Measurements from ENCODE around the gene CNTFR.

- TF ChIP-seq, protein P1, sequence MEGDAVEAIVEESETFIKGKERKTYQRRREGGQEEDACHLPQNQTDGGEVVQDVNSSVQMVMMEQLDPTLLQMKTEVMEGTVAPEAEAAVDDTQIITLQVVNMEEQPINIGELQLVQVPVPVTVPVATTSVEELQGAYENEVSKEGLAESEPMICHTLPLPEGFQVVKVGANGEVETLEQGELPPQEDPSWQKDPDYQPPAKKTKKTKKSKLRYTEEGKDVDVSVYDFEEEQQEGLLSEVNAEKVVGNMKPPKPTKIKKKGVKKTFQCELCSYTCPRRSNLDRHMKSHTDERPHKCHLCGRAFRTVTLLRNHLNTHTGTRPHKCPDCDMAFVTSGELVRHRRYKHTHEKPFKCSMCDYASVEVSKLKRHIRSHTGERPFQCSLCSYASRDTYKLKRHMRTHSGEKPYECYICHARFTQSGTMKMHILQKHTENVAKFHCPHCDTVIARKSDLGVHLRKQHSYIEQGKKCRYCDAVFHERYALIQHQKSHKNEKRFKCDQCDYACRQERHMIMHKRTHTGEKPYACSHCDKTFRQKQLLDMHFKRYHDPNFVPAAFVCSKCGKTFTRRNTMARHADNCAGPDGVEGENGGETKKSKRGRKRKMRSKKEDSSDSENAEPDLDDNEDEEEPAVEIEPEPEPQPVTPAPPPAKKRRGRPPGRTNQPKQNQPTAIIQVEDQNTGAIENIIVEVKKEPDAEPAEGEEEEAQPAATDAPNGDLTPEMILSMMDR (IDR thresholded peaks at IDR 0.05; ENCODE audit: poor library complexity) = no peak
- TF ChIP-seq EZH2 (IDR thresholded peaks at IDR 0.05; ENCODE audit: borderline replicate concordance) (no peak), EZH2phosphoT487 (IDR thresholded peaks at IDR 0.05; ENCODE audit: low read depth, severe bottlenecking, unreplicated experiment) (no peak)
Measured at GRCh38 chr9:34503406-34503805, 86.1 kb downstream of the CNTFR start.
